Measurements from ENCODE around the gene PCDHA1.

GRCh38 chr5:141041427-141041785 lies 255.5 kb downstream of the PCDHA1 start:
- no peak for TF ChIP-seq POLR2A (IDR thresholded peaks at IDR 0.05)
- TF ChIP-seq CTCF (IDR thresholded peaks at IDR 0.05), result no peak

Measured in body of pancreas (tissue), 4 donors.